Esophagus squamous epithelium (tissue), 4 donors: ENCODE measurements around the gene DPP9.

Source experiments
- CTCF ChIP-seq, 6 experiments: fragments of 450-650 bp in 4 of 6; fragments of 200-600 bp in 2 of 6; sonication (generic) in 2 of 6; IDR thresholded peaks; one replicate each; pipeline ENCODE4 v1.5.1; 2016 to 2019; ENCODE audit warnings: antibody characterized with exemption in 6 of 6, mild to moderate bottlenecking in 4 of 6, moderate library complexity in 4 of 6
- POLR2A ChIP-seq, 4 donors: fragments of 450-650 bp; IDR thresholded peaks; one replicate each; pipeline ENCODE4 v1.6.1; 2017; ENCODE audit warnings: antibody characterized with exemption in 4 of 4, mild to moderate bottlenecking in 4 of 4, moderate library complexity in 3 of 4

DNA sequence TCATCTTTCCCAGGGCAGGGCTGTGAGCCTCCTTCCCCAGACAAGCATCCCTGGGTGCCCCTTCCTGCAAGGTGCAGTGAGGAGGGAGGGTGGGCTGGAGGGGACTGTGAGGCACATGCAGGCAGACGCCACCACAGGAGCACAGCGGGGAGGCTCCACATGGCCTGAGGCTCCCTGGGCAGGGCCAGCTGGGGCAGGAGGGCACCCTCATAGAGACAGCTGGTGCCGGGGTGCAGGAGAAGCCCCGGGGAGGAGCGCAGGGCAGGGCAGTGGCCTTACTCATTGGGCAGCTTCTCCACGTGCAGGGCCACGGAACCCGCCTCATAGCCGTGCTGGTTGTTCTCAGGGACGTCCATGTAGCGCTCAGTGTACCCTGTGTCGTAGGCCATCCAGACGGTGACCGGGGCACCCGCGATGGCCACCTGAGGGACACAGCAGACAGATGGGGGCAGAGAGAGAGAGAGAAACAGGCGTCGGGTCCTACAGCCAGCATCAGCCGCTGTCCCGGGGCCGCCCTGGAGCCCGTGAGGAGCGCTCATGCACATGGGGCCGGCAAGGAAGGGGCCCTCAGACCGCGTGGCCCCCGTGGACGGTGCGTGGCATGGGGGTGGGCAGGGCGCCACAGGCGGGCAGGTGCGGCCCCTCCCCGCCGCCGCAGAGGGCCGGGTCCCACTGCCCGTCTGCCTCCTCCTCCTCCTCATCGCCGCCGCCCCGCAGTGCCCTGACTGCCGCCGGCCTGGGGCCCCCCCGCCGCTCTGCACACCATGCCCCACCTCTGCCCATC lies 41.0 kb downstream of the DPP9 start:
- TF ChIP-seq CTCF (IDR thresholded peaks at IDR 0.05) (no peak), POLR2A (IDR thresholded peaks at IDR 0.05) (no peak)
